ENCODE data around the gene ACAD11.

The ACAD11 gene

DNA sequence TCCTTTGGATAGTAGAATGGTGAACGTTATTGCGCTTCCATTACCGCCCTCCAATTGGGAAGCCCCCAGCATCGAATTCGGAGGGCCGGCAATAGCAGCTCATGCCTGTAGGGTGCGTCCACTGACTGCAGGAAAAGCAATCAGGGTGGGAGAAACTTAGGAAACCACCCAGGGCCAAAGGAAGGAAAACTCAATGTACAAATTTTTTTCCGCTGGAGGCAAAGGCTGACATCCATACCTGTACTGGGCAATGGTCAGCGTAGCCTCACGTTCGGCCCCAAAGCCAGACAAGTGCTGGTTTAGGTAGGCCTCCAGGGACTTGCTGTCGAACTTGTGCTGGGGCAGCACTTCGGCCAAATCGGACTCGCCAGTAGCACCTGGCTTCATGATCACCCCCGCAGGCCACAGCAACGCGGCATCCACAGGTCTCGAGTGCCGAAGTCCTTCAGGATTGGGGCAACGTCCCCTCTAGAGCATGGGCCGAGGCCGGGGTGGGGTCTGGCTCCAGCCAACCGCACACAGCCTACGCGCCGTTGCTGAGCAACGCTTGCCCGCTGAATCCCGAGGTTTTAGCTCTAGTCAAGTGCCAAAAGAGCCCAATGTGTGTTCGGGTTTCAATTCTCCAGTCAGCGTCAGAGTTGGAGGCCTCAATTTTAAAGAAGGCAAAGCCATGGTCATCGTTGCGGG, at the start of gene ACAD11:
Gene ACAD11 (minus strand): TSS at position 445 of the 687 bp plus-strand sequence. CDS start 58 bp downstream, at position 387.
- FAIRE-seq = no peak

DNA sequence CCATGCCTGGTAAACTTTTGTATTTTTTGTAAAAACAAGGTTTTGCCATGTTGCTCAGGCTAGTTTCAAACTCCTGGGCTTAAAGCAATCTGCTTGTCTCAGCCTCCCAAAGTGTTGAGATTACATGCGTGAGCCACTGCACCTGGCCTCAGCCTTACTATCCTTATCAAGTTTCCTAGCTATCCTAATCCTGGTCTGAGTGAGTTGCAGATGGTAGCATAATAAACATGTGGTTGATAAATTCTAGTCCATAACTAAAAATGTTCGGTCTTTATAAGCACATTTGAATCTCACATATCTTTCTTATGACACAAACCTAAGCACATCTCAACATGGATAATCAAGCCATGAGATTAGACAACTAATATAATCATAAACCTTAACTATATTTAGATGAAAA, 44.1 kb upstream of the ACAD11 start:
- no peak for FAIRE-seq

DNA sequence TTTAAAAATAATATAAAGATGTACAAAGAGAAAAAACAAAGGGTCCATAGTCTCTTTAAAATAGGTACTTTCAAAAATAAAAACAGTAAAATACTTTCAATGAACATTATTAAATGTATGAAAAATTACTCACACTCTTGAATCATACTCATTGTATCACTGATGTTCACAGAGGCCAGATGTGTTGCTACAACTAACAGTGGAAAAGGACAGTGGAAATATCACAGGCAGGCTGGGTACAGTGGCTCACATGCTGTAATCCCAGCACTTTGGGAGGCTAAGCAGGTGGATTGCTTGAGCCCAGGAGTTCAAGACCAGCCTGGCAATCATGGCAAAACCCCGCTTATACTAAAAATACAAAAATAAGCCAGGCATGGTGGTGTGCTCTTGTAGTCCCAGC, 35.8 kb upstream of the ACAD11 start:
- FAIRE-seq = no peak

GRCh38 chr3:132694991-132695390, 35.4 kb upstream of the ACAD11 start:
- no peak for FAIRE-seq

- no peak for FAIRE-seq
These were observed 30.4 kb upstream of the ACAD11 start for GRCh38 chr3:132690040-132690439.

GRCh38 chr3:132682201-132682600, 22.6 kb upstream of the ACAD11 start:
- FAIRE-seq = no peak

DNA sequence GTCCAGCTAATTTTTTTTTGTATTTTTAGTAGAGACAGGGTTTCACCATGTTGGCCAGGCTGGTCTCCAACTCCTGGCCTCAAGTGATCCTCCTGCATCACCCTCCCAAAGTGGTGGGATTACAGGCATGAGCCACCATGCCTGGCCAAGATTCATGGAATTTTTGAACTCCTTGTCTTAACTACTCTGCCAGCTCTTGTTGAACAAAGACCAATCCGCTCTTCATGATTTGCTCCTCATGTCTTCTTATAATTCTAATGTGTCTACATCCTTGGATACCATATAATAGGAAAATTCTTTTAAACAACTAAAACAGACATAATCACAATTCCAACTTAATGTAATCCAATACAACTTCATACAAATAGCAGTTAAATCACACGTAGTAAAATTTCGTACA, 21.8 kb upstream of the ACAD11 start:
- FAIRE-seq = no peak

- FAIRE-seq = no peak
These were observed 20.3 kb upstream of the ACAD11 start for GRCh38 chr3:132679911-132680310.

DNA sequence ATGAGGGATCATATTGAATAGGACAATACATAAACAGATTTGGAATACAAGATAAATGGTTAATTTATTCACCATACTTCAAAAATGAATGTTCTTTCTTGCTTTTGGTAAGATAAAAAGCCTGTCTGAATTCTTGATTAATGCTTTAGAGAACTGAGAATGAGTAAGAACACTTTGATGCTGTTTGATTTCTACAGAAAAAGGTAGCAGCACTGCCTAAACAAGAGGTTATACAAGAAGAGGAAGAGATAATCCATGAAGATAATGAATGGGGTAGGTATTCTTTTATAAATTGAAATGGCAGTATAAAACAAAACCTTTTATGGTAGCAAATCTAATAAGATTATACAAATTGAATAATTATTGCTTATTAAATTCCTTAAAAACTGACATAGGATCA, 15.8 kb upstream of the ACAD11 start:
- FAIRE-seq = no peak

DNA sequence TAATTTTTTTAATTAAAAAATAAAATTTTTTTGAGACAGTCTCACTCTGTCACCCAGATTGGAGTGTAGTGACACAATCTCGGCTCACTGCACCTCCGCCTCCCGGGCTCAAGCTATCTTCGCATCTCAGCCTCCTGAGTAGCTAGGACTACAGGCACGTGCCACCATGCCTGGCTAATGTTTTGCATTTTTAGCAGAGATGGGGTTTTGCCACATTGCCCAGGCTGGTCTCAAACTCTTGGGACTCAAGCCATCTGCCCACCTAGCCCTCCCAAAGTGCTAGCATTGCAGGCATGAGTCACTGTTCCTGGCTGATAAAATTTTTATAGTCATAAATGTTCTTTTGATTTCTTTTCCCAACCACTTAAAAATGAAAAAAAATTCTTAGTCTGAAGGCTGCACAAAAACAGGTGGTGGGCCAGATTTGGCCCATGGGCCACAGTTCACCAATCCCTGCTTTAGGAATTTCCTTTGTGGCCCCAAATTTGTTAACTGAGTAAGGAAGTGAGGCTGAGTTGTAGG, 9.7 kb upstream of the ACAD11 start:
- no peak for FAIRE-seq

DNA sequence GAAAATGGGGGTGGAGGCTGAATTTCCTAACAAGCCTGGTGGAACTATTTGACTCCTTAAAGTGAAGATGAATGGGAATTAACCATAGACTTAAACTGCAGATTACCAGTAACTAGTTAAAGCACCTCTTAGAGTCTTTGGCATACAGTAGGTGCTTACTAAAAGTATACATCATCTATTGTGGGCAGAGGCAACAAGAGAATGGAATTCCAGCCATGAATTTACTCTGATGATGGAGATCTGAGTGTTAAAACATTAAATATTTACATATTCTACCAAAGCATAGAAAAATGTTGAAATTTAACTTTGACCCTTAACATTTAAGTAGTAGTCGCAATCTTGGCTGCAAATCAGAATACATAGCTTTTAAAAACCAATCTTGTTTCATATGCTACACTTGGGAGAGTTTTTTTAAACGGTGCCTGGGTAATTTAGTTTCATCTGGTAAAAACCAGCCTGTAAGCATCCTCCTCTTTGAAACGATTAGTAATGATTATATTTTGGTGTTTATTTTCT, 5.7 kb upstream of the ACAD11 start:
- no peak for FAIRE-seq

DNA sequence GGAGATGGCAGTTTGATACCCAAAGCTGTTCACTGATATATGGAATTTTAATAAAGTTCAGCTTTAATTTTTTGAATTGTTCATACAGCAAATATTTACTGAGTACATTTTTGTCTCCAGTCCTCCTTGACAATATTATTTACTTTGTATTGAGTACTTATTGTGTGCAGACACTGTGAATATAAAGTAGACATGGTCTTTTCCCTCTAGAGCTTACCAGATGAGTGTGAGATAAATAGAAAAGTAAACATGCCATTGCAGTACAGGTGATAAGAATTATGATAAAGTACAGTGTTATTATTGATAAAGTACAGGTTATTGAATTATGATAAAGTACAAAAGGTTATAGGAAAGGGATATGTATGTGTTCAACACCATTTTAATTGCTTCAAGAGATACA, 2.6 kb upstream of the ACAD11 start:
- no peak for FAIRE-seq

DNA sequence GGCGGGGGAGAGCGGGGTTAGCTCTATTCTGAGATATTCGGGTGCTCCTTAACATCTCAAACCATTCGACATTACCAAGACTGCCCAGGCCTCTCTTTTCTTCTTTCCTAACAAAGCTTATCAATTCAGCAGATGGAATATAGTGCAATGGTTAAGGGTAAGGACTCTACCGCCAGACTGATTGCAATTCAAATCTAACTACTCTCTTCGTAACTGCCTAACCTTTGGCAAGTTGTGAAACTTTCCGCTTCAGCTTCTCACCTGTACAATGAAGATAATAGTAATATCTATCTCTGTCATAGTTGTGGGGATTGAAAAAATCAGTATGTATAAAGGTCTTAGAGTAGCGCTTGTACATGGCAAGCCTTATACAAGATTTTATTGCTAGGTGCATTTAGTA, 1.5 kb upstream of the ACAD11 start:
- no peak for FAIRE-seq

DNA sequence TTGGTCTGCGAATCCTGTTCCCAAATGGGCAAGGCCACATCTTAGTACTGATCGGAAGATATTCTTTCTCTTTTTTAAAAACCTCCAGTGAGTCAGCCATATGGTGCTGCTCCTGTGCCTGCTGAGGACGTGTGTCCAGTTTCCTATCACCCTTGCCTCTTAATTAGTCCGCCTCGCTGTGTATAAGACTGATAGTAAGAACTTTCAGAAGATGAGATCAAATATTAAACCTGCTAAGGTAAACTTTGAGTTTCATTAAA, 1.1 kb upstream of the ACAD11 start:
- FAIRE-seq = no peak

- no peak for FAIRE-seq
These were observed 622 bp upstream of the ACAD11 start, which contains the start of gene UBA5 for GRCh38 chr3:132660052-132660810. Gene UBA5 (plus strand): TSS chr3:132660329. CDS start chr3:132660538, 209 bp downstream.

- FAIRE-seq = no peak
These were observed 627 bp downstream of the ACAD11 start for GRCh38 chr3:132659000-132659364.

- no peak for FAIRE-seq
These were observed 1.5 kb downstream of the ACAD11 start for GRCh38 chr3:132657869-132658747.

GRCh38 chr3:132655471-132655870, 4.1 kb downstream of the ACAD11 start:
- no peak for FAIRE-seq

- no peak for FAIRE-seq
These were observed 4.9 kb downstream of the ACAD11 start for GRCh38 chr3:132654721-132655120.

DNA sequence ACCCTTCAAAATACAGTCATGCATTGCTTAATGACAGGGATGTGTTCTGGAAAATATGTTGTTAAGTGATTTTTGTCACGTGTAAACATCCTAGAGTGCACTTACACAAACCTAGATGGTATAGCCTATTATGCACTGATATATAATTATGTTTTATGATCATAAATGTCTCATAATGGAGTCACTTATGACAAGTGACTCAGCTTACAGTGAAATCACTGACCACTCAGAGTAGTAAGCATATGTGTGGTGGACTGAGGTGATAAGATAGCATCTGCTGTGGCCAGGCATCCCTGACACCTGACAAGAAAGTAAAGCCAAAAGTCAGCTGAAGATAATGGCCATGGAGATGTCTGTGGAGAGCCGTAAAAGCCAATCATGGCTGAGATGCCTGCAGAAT, 5.4 kb downstream of the ACAD11 start:
- FAIRE-seq = no peak

GRCh38 chr3:132652640-132653270, 6.9 kb downstream of the ACAD11 start:
- no peak for FAIRE-seq

GRCh38 chr3:132650153-132650552, 9.5 kb downstream of the ACAD11 start:
- FAIRE-seq = no peak

DNA sequence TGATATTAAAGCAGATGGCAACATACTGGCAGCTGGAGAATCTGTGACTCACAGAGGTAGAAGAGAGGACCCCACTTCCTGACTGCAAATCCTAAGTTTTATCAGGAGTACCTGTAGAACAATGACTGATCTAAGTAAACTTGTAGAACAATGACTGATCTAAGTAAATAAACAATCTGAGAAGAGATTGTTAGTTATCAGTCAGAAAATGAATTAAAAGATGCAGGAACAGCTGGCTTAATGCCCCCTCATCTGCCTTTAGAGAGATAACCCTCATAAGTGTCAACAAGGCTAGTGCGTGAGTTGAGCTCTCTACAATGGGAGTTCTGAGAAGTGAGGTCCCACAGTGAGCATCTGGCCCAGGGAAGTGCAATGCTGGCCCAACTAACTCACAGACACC, 14.6 kb downstream of the ACAD11 start:
- no peak for FAIRE-seq
